Measurements from ENCODE around the gene DOCK9. TPM values are rescaled to one million over a fixed set of nuclear protein-coding genes. Genes with fewer than 3 reads are reported as not detected.

The DOCK9 gene
- total and polyA plus RNA-seq, 8 donors: 7.5 to 26.3 (median 16.3) TPM

DNA sequence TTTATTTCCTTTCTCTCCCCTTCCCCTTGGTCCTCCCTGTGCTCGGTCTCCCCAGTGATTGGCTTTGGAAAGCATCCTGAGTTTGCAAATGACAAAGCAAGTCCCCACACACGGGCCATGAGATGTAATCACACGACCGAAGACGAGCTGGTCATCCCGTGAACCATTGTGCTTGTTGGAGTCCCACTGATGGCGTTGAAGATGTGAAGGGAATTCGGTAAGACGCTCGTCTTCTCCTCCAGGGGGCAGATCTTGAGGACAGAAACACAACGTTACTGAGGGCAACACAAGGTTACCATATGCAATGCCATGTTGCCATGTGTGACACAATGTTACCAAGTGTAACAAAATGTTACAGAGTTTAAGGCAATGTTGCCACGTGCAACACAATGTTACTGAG, 183.4 kb downstream of the DOCK9 start:
- TF ChIP-seq, protein P1, sequence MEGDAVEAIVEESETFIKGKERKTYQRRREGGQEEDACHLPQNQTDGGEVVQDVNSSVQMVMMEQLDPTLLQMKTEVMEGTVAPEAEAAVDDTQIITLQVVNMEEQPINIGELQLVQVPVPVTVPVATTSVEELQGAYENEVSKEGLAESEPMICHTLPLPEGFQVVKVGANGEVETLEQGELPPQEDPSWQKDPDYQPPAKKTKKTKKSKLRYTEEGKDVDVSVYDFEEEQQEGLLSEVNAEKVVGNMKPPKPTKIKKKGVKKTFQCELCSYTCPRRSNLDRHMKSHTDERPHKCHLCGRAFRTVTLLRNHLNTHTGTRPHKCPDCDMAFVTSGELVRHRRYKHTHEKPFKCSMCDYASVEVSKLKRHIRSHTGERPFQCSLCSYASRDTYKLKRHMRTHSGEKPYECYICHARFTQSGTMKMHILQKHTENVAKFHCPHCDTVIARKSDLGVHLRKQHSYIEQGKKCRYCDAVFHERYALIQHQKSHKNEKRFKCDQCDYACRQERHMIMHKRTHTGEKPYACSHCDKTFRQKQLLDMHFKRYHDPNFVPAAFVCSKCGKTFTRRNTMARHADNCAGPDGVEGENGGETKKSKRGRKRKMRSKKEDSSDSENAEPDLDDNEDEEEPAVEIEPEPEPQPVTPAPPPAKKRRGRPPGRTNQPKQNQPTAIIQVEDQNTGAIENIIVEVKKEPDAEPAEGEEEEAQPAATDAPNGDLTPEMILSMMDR (IDR thresholded peaks at IDR 0.05): no peak
- Histone ChIP-seq H3K27ac (no peak overlapping the region), H3K27me3 (no peaks in the 10 kb centered on the region), H3K4me1 (no peaks in the 10 kb centered on the region), H3K4me3 (no peak overlapping the region), H3K9me3 (no peaks in the 10 kb centered on the region), H3K36me3 (peaks cover 0 to 6% (median 0%) of the 10 kb centered on the region in 3 donors)
- 90 to 94% methylated on average over 12 of the region's 12 CpGs for WGBS, 2 donors
- intact Hi-C loops (cut with DNase I): no loop called here
- ATAC-seq (no peak), FAIRE-seq (no peak), DNase-seq (no peak)

DNA sequence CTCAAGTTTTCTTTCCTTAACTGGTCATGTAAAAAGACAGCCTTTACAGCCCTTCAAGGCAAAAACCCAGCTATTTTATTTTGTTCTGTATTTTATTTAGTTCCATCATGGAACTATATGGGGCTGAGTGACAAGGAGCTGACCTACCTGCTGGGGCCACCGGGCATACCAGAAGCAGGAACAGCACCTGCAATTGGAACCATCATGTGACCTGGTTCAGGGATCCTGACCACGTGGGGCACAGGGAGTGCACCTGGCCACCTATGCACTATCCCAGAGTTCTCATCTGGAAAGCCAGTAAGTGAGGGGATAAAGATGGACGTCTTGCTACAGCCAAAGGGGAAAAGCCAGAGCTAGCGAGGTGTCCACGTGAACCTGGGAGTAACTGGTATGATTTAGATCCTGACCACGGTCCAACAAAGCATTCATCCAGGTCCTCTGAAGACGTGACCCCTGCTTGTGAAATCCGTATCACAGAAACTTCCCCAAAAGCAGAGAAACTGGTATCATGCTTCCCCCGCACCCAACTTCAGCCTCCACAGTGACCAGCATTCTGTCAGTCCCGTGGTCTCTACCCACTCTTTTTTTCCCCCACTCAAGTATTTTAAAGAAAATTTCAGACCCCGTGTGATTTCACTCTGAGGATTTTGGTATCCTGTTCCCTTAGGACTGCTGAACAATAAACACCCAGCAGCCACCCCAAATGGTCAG, 184.9 kb downstream of the DOCK9 start:
- TF ChIP-seq, protein P1 (IDR thresholded peaks at IDR 0.05): no peak
- intact Hi-C loops (cut with DNase I): no loop called here
- no peaks in the 10 kb centered on the region for H3K27me3 ChIP-seq
- H3K27ac ChIP-seq: no peak overlapping the region
- ATAC-seq: no peak
- DNase-seq: no peak
- H3K4me3 ChIP-seq: no peak overlapping the region
- H3K9me3 ChIP-seq: no peaks in the 10 kb centered on the region
- FAIRE-seq: no peak
- 91% methylated on average over 11 of the region's 11 CpGs for WGBS, 2 donors
- no peaks in the 10 kb centered on the region for H3K36me3 ChIP-seq
- no peaks in the 10 kb centered on the region for H3K4me1 ChIP-seq

DNA sequence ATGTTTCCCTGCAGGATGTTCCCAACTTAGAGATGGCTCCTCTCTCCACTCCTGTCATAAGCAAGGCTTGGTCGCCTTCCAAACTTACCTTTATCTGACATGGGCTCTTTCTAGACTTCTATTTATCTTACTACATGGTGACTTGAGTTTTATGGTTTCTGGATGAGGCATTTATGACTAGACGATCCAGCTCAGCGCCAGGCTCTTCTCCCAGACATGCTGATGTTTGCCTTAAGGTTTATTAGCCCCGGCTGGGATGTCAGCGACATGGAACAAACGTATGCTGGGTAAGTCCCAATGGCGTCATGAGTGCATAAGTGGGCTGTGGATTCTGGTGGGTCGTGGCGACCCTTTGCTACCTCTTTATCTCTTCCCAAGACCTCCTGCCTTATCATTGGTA, 185.5 kb downstream of the DOCK9 start:
- Histone ChIP-seq H3K36me3 (no peaks in the 10 kb centered on the region), H3K9me3 (no peaks in the 10 kb centered on the region), H3K27ac (no peak overlapping the region), H3K27me3 (no peaks in the 10 kb centered on the region), H3K4me3 (no peak overlapping the region), H3K4me1 (no peaks in the 10 kb centered on the region)
- 88 to 91% methylated on average over 9 of the region's 9 CpGs for WGBS, 2 donors
- FAIRE-seq (no peak), DNase-seq (no peak), ATAC-seq (no peak)
- intact Hi-C loops (cut with DNase I): no loop called here
- TF ChIP-seq, protein P1 (IDR thresholded peaks at IDR 0.05): no peak

DNA sequence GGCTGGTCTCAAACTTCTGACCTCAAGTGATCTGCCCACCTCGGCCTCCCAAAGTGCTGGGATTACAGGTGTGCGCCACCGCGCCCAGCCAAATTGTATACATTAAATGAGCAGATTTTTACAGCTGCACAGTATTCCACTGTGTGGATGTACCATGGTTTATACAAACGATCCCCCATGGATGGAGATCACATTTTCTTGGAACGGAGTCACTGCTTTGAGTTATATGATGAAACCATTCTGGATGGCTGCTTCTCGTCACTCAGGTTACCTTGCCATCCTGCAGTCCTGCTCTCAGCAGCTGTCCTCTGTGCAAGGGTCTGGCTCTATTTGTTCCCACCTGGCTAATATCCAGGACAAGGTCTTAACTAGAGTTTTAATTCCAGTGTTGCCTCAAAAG, 186.3 kb downstream of the DOCK9 start:
- no peaks in the 10 kb centered on the region for H3K9me3 ChIP-seq
- no peaks in the 10 kb centered on the region for H3K27me3 ChIP-seq
- 87 to 90% methylated on average over 7 of the region's 7 CpGs for WGBS, 2 donors
- H3K27ac ChIP-seq: no peak overlapping the region
- H3K4me1 ChIP-seq: no peaks in the 10 kb centered on the region
- DNase-seq (no peak), ATAC-seq (no peak), FAIRE-seq (no peak)
- H3K36me3 ChIP-seq: no peaks in the 10 kb centered on the region
- no peak overlapping the region for H3K4me3 ChIP-seq
- TF ChIP-seq, protein P1 (IDR thresholded peaks at IDR 0.05): no peak
- intact Hi-C loops (cut with DNase I): no loop called here

DNA sequence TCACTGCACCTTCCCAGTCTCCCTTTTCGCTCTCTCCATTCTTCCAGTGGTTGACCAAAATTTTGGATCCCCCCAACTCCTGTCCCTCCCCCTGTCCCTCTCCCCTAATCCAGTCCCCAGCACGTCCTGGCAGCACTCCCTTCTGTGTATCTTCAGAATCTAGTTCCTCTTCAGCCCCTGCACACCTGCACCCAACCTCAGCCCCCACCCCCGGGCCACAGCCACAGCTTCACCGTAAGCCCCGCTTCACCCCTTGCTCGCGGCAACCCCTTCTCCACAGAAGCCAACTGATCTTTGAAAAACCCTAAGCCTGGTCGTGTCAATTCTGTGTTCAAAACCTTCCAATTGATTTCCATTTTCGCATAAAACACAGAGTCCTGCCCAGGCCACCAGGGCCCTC, 189.9 kb downstream of the DOCK9 start:
- 88 to 90% methylated on average over 9 of the region's 9 CpGs for WGBS, 2 donors
- Histone ChIP-seq H3K36me3 (no peaks in the 10 kb centered on the region), H3K9me3 (no peaks in the 10 kb centered on the region), H3K4me3 (no peak overlapping the region), H3K4me1 (no peaks in the 10 kb centered on the region), H3K27ac (no peak overlapping the region), H3K27me3 (no peaks in the 10 kb centered on the region)
- FAIRE-seq (no peak), ATAC-seq (no peak), DNase-seq (no peak)
- TF ChIP-seq, protein P1 (IDR thresholded peaks at IDR 0.05): no peak
- intact Hi-C loops (cut with DNase I): no loop called here

All from pancreas (tissue), 10 donors.